ENCODE results near the gene MPV17L.
"Not testable (repeated sequence)": the region's sequence is repeated elsewhere in the genome, so short reads cannot be mapped to it uniquely, and the experiment has no call there.

Gene MPV17L

GRCh38 chr16:15415511-15415985, 20.0 kb downstream of the MPV17L start:
- H3K4me3 ChIP-seq, result no peak overlapping the region
- no peak for TF ChIP-seq CTCF (IDR thresholded peaks at IDR 0.05)
- no peak overlapping the region for H3K27ac ChIP-seq
- DNase-seq (ENCODE audit: low spot score), result no peak

- DNase-seq (ENCODE audit: low spot score), result no peak
- TF ChIP-seq CTCF (IDR thresholded peaks at IDR 0.05), result no peak
- no peak overlapping the region for H3K4me3 ChIP-seq
- no peak overlapping the region for H3K27ac ChIP-seq
These were observed 21.6 kb downstream of the MPV17L start for GRCh38 chr16:15417197-15417596.

- Histone ChIP-seq H3K4me3 (no peak overlapping the region), H3K27ac (no peak overlapping the region)
- no peak for TF ChIP-seq CTCF (IDR thresholded peaks at IDR 0.05)
- no peak for DNase-seq (ENCODE audit: low spot score)
These were observed 22.7 kb downstream of the MPV17L start for GRCh38 chr16:15418206-15418605.

GRCh38 chr16:15421696-15422095, 26.1 kb downstream of the MPV17L start:
- H3K4me3 ChIP-seq; H3K27ac ChIP-seq; DNase-seq (ENCODE audit: low spot score): not testable (repeated sequence)

GRCh38 chr16:15422222-15422621, 26.7 kb downstream of the MPV17L start:
- no peak overlapping the region for H3K27ac ChIP-seq
- H3K4me3 ChIP-seq, result no peak overlapping the region
- no peak for TF ChIP-seq CTCF (IDR thresholded peaks at IDR 0.05)
- DNase-seq (ENCODE audit: low spot score), result no peak

GRCh38 chr16:15425861-15426260, 30.3 kb downstream of the MPV17L start:
- no peak for TF ChIP-seq CTCF (IDR thresholded peaks at IDR 0.05)
- no peak overlapping the region for H3K4me3 ChIP-seq
- DNase-seq (ENCODE audit: low spot score), result no peak
- no peak overlapping the region for H3K27ac ChIP-seq

- H3K27ac ChIP-seq, result no peak overlapping the region
- no peak for TF ChIP-seq CTCF (IDR thresholded peaks at IDR 0.05)
- no peak for DNase-seq (ENCODE audit: low spot score)
- no peak overlapping the region for H3K4me3 ChIP-seq
These were observed 31.2 kb downstream of the MPV17L start for GRCh38 chr16:15426796-15427195.
